Stimulated activated CD8-positive, alpha-beta memory T cell treated with anti-CD3 and anti-CD28 coated beads, Interleukin-7, amount 100 ng/mL, for 4 hours (primary cell): ENCODE results near the gene NXNL1.
"Not testable (repeated sequence)": the region's sequence is repeated elsewhere in the genome, so short reads cannot be mapped to it uniquely, and the experiment has no call there.

ENCODE experiments used
- DNase-seq, 2 donors: peaks; one replicate each; pipeline ENCODE4 v3.0.0-alpha.2; 2020; ENCODE audit warnings: low read depth in 2 of 2

NXNL1 gene

GRCh38 chr19:17486545-17487240, 26.0 kb upstream of the NXNL1 start:
- DNase-seq, result no peak

DNA sequence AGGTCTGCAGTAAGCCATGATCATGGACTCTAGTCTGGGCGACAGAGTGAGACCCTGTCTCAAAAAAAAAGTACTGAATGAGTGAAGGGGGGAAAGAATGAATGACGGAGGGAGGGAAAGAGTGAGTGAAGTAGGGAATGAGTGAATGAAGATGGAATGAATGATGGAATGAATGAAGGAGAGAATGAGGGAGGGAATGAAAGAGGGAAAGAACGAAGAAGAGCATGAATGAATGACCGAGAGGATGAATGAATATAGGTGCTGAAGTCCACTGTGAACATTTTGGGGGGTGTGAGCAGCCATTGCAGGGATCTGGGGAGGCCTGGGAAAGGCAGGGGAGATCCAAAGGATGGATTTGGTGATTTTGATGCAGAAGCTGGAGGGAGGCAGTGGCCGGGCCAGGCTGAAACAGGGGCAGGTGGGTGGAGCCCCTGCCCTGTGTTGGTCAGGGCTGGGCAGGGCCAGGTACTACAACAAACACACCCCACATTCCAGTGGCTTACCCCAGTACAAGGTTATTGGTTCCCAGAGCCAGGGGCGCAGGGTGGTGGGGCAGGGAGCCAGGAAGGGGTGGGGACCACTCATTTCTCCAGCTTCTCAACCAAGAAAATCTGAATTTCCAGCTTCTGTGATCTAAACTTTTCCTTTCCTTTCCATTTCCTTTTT, 23.9 kb upstream of the NXNL1 start:
- DNase-seq, result no peak

DNA sequence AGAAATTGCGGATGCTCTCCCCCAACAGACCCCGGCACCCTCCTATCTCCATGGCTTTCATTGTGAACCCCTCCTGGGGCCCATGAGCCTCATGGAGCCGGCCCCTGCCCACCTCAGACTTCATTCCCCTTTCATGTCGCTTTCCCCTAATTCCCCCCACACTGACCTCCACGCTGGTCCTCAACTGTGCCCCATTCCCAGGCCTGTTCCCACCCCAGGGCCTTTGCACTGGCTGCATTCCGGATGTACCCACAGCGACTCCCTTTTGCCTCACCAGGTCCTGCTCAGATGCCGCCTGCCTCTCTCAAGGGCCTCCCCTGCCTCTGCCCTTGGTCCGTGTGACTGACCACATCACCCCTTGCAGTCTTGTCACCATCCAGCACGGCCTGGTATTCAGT, 22.9 kb upstream of the NXNL1 start:
- DNase-seq, result no peak

GRCh38 chr19:17482877-17483604, 22.3 kb upstream of the NXNL1 start:
- DNase-seq, result no peak

DNA sequence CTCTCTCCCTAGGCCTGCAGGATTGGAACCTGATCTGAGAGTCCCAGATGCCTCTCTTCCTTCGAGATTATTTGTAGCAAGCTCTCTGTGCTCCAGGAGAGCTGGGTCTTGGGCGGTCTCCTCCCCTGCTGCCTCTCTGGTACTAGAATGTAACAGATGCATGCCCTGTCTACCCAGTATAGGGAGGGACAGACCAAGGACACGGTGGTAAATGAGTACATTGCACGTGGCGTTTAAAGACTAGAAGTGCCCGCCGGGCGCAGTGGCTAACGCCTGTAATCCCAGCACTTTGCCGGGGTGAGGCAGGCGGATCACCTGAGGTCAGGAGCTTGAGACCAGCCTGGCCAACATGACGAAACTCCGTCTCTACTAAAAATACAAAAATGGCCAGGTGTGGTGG, 21.3 kb upstream of the NXNL1 start:
- no peak for DNase-seq

DNA sequence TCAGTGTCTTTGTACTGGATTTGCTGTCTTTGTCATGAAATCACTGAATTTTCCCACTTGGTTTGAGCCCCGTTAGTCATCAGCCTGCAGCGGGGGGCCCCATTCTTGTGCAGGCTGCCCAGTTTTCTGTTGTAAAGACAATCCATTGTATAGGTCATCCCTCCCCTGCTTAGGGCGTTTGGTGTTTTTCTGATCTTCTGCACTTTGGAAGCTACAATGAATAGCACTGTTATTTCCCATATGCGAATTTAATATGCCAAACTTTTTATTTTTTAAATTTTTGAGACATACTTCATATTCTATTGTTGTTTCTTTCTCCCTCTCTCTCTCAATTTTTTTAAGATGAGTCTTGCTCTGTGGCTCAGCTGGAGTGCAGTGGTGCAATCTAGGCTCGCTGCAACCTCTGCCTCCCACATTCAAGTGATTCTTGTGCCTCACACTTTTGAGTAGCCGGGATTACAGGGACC, 18.6 kb upstream of the NXNL1 start:
- DNase-seq, result no peak

GRCh38 chr19:17475541-17476115, 14.9 kb upstream of the NXNL1 start:
- DNase-seq, result no peak

GRCh38 chr19:17475011-17475540, 14.3 kb upstream of the NXNL1 start:
- DNase-seq, result not testable (repeated sequence)

DNA sequence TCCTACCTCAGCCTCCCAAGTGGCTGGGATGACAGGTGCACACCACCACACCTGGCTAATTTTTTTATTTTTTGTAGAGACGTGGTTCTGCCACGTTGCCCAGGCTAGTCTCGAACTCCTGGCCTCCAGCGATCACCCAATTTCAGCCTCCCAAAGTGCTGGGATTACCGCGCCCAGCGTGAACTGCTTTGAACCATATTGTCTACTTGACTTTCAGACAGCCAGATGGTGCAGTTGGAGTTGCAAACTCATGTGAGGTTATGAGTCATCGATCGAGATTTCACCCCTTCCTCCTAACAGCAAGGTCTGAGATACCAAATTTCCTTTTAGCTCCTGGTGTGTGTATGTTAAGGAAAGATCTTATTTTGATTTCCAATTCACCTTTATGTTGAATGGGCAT, 12.3 kb upstream of the NXNL1 start:
- no peak for DNase-seq

DNA sequence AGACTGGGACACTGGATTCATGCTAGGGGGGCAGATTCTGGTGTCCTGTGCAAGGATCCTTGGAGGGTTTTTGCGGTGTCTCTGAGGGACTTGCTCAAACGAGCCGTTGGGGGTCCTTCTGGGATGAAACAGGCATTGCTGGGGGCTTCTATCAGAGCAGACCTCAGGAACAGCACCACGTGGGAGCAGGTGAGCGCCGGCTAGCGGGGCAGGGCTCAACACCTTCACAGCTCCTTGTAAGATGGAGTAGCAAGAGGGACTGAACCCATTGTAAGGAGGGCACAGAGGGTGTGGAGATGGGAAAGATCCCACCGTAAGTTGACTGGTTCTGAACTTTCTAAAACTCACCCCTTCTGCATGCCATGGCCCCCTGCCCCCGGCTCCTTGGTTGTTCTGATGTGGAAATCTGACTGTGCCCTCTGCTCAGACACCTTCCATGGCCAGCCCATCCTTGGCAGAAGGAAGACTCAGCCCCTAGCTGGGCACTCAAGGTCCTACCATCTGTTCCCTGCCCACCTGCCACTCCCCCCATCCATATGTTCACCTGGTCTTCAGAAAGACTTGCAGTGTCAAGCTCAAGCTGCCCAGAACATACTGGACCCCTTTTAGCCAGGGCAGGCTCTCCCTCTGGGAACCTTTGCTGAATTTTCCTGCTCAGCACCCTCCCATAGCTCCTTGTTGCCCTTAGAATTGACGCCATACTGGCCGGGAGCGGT, 10.8 kb upstream of the NXNL1 start:
- no peak for DNase-seq

DNA sequence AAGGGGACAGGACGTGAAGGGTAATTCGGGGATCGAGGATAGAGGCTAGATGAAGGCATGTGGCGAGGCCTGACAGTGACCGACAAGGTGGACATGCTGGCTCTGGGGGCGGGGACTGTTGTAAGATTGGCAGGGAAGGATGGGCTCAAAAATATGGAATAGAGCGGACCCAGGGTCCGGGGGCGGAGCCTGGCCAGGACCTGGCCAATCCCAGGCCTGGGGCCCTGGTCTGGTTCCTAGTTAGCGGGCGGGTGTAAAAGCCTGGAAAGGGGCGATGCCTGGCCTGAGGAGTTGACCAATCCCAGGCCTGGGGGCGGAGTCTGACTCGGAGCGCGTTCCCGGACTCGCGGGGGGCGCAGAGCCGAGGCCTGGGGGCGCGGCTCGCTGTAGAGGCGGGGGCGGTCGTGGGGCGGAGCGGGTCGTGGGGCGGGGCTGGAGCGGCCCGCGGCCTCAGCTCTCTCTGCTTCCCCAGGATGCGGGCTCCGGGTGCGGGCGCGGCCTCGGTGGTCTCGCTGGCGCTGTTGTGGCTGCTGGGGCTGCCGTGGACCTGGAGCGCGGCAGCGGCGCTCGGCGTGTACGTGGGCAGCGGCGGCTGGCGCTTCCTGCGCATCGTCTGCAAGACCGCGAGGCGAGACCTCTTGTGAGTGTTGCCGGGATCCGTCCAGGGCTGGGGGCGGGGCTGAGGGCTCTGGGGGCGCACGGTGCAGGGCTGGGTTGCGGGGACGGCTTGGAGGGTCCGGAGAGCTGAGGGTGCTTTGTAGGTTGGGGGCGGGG, 9.5 kb upstream of the NXNL1 start, which contains the start of gene SLC27A1:
TSS of gene SLC27A1 (plus strand) at position 457 of the 774 bp plus-strand sequence. CDS start at position 474, 17 bp downstream.
- DNase-seq, result peak; percentile 83 to 88

DNA sequence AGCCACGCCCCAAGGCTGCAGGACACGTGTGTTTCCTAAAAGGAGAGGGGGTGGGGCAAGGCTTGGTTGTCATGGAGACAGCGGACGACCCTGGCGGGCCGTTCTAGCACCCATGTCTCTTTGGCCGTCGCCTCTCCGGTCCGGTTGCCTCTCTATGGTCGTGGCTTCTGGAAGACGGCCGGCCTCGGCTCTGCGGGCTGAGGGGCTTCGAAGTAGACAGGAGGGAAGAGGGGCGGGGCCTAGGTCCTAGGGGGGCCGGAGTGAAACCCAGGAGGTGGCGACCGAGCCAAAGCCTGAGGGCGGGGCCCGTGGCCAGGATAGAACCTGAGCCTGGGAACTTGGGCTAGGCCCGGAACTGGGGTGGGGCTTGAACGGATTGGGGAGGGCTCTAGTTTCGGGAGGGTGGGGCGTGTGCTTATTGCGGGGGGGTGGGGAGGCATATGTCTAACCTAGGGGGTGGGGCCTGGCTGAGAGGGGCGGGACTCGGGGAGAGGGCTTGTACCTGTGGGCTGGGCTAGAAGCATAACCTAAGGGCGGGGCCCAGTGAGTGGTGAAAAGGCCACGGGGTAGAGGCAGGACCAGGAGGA, 8.8 kb upstream of the NXNL1 start:
- peak; percentile 87 to 93 for DNase-seq

DNA sequence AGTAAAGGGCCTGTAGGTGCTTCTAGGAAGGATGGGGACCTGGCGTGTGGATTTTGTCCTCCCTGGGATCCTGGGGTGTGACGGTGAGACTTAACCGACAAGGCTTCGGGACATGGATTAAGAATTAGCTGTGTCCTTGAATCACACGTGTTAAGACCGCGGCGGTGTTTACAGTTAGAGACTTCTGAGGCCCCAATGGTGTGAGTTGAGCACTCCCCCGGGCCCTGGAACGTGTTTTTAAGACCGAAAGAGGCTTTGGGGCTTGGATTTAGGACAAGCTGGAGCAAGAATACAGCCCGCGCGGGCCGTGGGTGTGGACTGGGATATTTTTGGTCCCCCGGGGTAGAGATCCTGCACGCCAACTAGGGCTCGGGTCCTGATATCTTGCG, 8.4 kb upstream of the NXNL1 start:
- DNase-seq, result no peak

GRCh38 chr19:17468302-17469091, 7.8 kb upstream of the NXNL1 start:
- no peak for DNase-seq

DNA sequence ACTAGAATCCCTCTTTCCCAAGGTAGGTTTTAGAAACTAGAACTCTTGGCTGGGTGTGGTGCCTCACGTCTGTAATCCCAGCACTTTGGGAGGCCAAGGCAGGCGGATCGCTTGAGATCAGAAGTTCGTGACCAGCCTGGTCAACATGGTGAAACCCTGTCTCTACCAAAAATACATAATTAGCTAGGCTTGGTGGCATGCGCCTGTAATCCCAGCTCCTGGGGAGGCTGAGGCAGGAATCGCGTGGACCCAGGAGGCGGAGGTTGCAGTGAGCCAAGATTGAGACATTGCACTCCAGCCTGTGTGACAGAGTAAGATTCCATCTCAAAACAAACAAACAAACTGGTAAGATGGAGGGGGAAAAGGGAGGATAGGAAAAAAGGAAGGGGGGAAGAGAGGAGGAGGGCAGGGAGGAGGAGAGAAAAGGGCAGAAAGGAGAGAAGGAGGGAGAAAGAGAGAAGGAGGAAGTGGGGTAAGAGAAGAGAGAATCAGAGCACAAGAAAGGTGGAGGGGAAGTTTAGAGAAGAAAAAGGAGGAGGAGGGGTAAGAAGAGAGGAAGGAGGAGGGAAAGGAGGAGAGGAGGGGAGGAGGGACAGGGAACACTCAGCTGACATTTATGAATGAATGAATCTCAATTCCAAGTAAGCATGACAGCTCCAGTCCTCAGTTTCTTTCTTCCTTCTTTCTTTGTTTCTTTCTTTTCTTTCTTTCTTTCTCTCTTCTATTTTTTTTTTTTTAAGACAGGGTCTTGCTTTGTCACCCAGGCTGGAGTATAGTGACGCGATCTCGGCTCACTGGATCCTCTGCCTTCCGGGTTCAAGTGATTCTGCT, 7.0 kb upstream of the NXNL1 start:
- DNase-seq, result no peak

- no peak for DNase-seq
Measured at GRCh38 chr19:17466487-17466850, 5.7 kb upstream of the NXNL1 start.

DNA sequence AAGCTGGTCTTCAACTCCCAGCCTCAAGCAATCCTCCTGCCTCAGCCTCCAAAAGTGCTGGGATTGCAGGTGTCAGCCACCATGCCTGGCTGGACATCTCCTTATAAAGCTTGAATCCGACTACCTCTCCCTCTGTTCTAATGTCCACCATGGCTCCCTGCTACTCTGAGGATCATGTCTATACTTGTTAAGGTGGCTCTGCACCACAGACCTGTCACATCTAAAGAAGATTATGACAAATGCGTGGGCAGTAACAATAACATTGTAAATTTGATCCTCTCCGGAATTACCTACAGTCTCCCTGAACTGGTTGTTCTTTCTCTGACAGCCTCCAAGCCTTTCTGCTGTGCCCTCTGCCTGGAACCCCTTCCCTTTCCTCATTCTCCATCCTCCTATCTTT, 1.8 kb downstream of the NXNL1 start:
- no peak for DNase-seq

- DNase-seq, result no peak
Measured at GRCh38 chr19:17457616-17458015, 3.1 kb downstream of the NXNL1 start.

GRCh38 chr19:17456127-17456526, 4.6 kb downstream of the NXNL1 start:
- no peak for DNase-seq
